Right ventricle myocardium superior (tissue), 1 donor: ENCODE results near the gene TCP11. TPM values are rescaled to one million over a fixed set of nuclear protein-coding genes. Genes with fewer than 3 reads are reported as not detected.

Source experiments
- ATAC-seq: fragments of 200-7000 bp; cut with Tn5 transposase; one replicate; pipeline ENCODE4 v1.9.1; 2020; ENCODE audit warnings: mild to moderate bottlenecking; ENCODE audit not compliant: poor library complexity
- DNase-seq: peaks from one replicate; pipeline ENCODE4 v3.0.0-alpha.2; 2020
- intact Hi-C: fragments of 100-400 bp; cut with DNase I; formaldehyde crosslinking; loops from one replicate; pipeline ENCODE4 v1.11.2; 2022
- total RNA-seq: library from RNA; stranded (reverse); fragmentation: NEBNext Ultra II Directional; extraction: Animal tissue kit (Norgen Biotek cat#: 25700); gene quantifications from one replicate; pipeline ENCODE4 v1.2.1, GENCODE V29; 2021
- donor health status: DM: no; HTN: yes; CAD: no; lungs with severe emphysema.

TCP11 gene
- total RNA-seq, 1 donor from 2014 or later, result not detected

- ATAC-seq, result no peak
- DNase-seq, result no peak
- intact Hi-C loops, result no loop called here
These were observed 33.4 kb upstream of the TCP11 start for GRCh38 chr6:35174501-35174900.

GRCh38 chr6:35174088-35174434 is 32.9 kb upstream of the TCP11 start:
- no peak for DNase-seq
- intact Hi-C loops, result no loop called here
- ATAC-seq, result no peak

- intact Hi-C loops, result no loop called here
- DNase-seq (no peak), ATAC-seq (no peak)
These were observed 32.4 kb upstream of the TCP11 start for GRCh38 chr6:35173427-35174087.

GRCh38 chr6:35173044-35173426 is 31.9 kb upstream of the TCP11 start:
- ATAC-seq, result no peak
- intact Hi-C loops, result no loop called here
- DNase-seq, result no peak

- DNase-seq, result no peak
- intact Hi-C loops, result no loop called here
- ATAC-seq, result no peak
These were observed 29.8 kb upstream of the TCP11 start for GRCh38 chr6:35170891-35171290.

- DNase-seq, result no peak
- intact Hi-C loops, result no loop called here
These were observed 29.0 kb upstream of the TCP11 start for GRCh38 chr6:35170166-35170565.

GRCh38 chr6:35168461-35168861 is 27.3 kb upstream of the TCP11 start:
- peak; percentile 81 for ATAC-seq
- DNase-seq, result no peak
- intact Hi-C loops, result no loop called here

More at GRCh38 chr6:35170166-35170565, 29.0 kb upstream of the TCP11 start:
- ATAC-seq, result no peak

- no peak for ATAC-seq
- DNase-seq, result no peak
- intact Hi-C loops, result no loop called here
These were observed 26.4 kb upstream of the TCP11 start for GRCh38 chr6:35167505-35167904.

GRCh38 chr6:35166520-35166919 is 25.4 kb upstream of the TCP11 start:
- intact Hi-C loops, result no loop called here
- DNase-seq (no peak), ATAC-seq (no peak)

GRCh38 chr6:35166116-35166515 is 25.0 kb upstream of the TCP11 start:
- ATAC-seq (no peak), DNase-seq (no peak)
- intact Hi-C loops, result no loop called here

- no peak for DNase-seq
- intact Hi-C loops, result no loop called here
- no peak for ATAC-seq
These were observed 24.5 kb upstream of the TCP11 start for GRCh38 chr6:35165630-35166071.

- ATAC-seq (no peak), DNase-seq (no peak)
- intact Hi-C loops, result no loop called here
These were observed 23.7 kb upstream of the TCP11 start for GRCh38 chr6:35164868-35165267.

- ATAC-seq, result no peak
- intact Hi-C loops, result no loop called here
- no peak for DNase-seq
These were observed 23.1 kb upstream of the TCP11 start for GRCh38 chr6:35164277-35164676.

- no peak for DNase-seq
- no peak for ATAC-seq
- intact Hi-C loops, result no loop called here
These were observed 22.7 kb upstream of the TCP11 start for GRCh38 chr6:35163836-35164235.

GRCh38 chr6:35161776-35162607 is 20.9 kb upstream of the TCP11 start:
- intact Hi-C loops, result no loop called here
- ATAC-seq, result peak; percentile 53
- DNase-seq, result no peak

- DNase-seq, result no peak
- no peak for ATAC-seq
- intact Hi-C loops, result no loop called here
These were observed 20.1 kb upstream of the TCP11 start for GRCh38 chr6:35161266-35161665.

GRCh38 chr6:35160642-35161041 is 19.5 kb upstream of the TCP11 start:
- DNase-seq, result no peak
- intact Hi-C loops, result no loop called here
- no peak for ATAC-seq

- intact Hi-C loops, result no loop called here
- ATAC-seq (no peak), DNase-seq (no peak)
These were observed 17.4 kb upstream of the TCP11 start for GRCh38 chr6:35158520-35158919.

- no peak for DNase-seq
- intact Hi-C loops, result no loop called here
- no peak for ATAC-seq
These were observed 13.8 kb upstream of the TCP11 start for GRCh38 chr6:35154947-35155346.

- ATAC-seq (no peak), DNase-seq (no peak)
- intact Hi-C loops, result no loop called here
These were observed 13.1 kb upstream of the TCP11 start for GRCh38 chr6:35154262-35154661.
